ENCODE data around the gene CLIP1. TPM values are rescaled to one million over a fixed set of nuclear protein-coding genes. Genes with fewer than 3 reads are reported as not detected.

Gene CLIP1
- total RNA-seq, 6 experiments from 2014 or later, result 35.4 to 63.4 (median 43.1) TPM

DNA sequence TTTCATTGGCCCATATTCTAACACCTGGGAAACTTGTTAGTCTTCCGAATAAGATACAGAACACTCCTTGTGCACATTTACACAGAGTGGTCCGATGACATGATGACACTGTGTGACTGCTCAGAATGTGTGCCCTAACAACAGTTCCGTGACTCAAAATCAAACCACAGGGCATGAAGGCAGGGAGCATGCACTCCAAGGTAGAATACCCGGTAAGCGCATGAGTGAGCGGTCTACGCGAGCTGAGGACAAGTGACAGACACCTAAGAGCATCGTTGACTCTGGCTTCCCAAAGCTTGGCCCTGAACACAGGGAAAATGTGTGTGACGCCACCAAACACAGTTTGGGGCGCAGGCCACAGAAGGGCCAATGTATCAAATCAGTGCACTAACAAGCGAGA is 18.6 kb downstream of the CLIP1 start:
- peaks cover 0 to 75% (median 11%) of the 10 kb centered on the region in 4 donors for H3K4me1 ChIP-seq
- TF ChIP-seq, protein P1, sequence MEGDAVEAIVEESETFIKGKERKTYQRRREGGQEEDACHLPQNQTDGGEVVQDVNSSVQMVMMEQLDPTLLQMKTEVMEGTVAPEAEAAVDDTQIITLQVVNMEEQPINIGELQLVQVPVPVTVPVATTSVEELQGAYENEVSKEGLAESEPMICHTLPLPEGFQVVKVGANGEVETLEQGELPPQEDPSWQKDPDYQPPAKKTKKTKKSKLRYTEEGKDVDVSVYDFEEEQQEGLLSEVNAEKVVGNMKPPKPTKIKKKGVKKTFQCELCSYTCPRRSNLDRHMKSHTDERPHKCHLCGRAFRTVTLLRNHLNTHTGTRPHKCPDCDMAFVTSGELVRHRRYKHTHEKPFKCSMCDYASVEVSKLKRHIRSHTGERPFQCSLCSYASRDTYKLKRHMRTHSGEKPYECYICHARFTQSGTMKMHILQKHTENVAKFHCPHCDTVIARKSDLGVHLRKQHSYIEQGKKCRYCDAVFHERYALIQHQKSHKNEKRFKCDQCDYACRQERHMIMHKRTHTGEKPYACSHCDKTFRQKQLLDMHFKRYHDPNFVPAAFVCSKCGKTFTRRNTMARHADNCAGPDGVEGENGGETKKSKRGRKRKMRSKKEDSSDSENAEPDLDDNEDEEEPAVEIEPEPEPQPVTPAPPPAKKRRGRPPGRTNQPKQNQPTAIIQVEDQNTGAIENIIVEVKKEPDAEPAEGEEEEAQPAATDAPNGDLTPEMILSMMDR (IDR thresholded peaks at IDR 0.05), result no peak
- no peak for TF ChIP-seq POLR2A (IDR thresholded peaks at IDR 0.05)
- no peaks in the 10 kb centered on the region for H3K27me3 ChIP-seq
- H3K27ac ChIP-seq, result peak overlapping the region in 1 of 3 donors; percentile 8
- ATAC-seq (no peak), DNase-seq (no peak)
- intact Hi-C loops (cut with DNase I), result no loop called here
- no peak overlapping the region for H3K4me3 ChIP-seq
- no peaks in the 10 kb centered on the region for H3K9me3 ChIP-seq
- no peaks in the 10 kb centered on the region for H3K36me3 ChIP-seq
- WGBS (ENCODE audit: insufficient coverage, low coverage, low lambda C conversion rate, missing lambda C conversion rate), result 81% methylated on average over 9 of the region's 12 CpGs

DNA sequence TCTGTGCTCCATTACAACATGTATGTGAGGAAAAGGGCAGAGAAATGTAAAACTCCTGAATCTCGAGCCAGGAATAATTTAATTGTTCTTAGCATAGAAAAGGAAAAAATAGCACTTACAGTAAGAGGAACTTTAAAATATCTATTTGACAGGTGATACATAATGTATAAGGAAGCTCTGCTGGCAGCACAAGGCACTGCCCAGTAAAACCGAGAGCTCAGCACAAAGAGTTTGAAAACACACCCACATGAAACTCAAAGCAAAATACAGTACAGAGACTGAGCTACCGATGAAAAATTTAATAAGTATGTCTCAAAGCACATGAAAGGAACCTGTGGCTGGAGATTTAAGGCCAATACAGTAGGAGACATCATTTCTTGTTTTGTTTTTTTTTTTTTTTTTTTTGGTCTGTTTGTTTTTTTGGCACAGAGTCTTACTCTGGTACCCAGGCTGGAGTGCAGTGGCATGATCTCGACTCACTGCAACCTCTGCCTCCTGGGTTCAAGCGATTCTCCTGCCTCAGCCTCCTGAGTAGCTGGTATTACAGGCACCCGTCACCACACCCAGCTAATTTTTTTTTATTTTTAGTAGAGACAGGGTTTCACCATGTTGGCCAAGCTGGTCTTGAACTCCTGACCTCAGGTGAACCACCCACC is 19.2 kb downstream of the CLIP1 start:
- no peaks in the 10 kb centered on the region for H3K27me3 ChIP-seq
- H3K4me3 ChIP-seq, result no peak overlapping the region
- TF ChIP-seq POLR2A (IDR thresholded peaks at IDR 0.05), result no peak
- TF ChIP-seq, protein P1 (IDR thresholded peaks at IDR 0.05), result no peak
- ATAC-seq, result no peak
- H3K27ac ChIP-seq, result peak overlapping the region in 1 of 3 donors; percentile 8
- DNase-seq, result no peak
- 34% methylated on average over 6 of the region's 6 CpGs for WGBS (ENCODE audit: insufficient coverage, low coverage, low lambda C conversion rate, missing lambda C conversion rate)
- no peaks in the 10 kb centered on the region for H3K9me3 ChIP-seq
- intact Hi-C loops (cut with DNase I), result no loop called here
- no peaks in the 10 kb centered on the region for H3K36me3 ChIP-seq
- H3K4me1 ChIP-seq, result peaks cover 0 to 74% (median 11%) of the 10 kb centered on the region in 4 donors

DNA sequence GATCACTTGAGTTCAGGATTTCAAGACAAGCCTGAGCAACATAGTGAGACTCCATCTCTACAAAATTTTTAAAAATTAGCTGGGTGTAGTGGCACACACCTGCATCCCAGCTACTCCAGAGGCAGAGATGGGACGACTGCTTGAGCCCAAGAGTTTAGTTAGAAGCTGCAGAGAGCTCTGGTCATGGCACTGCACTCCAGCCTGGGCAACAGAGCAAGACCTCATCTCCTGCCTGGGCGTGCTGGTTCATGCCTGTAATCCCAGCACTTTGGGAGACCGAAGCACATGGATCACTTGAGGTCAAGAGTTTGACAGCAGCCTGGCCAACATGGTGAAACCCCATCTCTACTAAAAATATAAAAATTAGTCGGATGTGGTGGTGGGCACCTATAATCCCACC is 20.2 kb downstream of the CLIP1 start:
- Histone ChIP-seq H3K27me3 (no peaks in the 10 kb centered on the region), H3K27ac (no peak overlapping the region), H3K9me3 (no peaks in the 10 kb centered on the region), H3K4me1 (peaks cover 0 to 66% (median 8%) of the 10 kb centered on the region in 4 donors), H3K36me3 (no peaks in the 10 kb centered on the region), H3K4me3 (no peak overlapping the region)
- intact Hi-C loops (cut with DNase I), result no loop called here
- DNase-seq (no peak), ATAC-seq (no peak)
- 70% methylated on average over 4 of the region's 4 CpGs for WGBS (ENCODE audit: insufficient coverage, low coverage, low lambda C conversion rate, missing lambda C conversion rate)
- TF ChIP-seq POLR2A (IDR thresholded peaks at IDR 0.05), result no peak
- TF ChIP-seq, protein P1 (IDR thresholded peaks at IDR 0.05), result no peak

DNA sequence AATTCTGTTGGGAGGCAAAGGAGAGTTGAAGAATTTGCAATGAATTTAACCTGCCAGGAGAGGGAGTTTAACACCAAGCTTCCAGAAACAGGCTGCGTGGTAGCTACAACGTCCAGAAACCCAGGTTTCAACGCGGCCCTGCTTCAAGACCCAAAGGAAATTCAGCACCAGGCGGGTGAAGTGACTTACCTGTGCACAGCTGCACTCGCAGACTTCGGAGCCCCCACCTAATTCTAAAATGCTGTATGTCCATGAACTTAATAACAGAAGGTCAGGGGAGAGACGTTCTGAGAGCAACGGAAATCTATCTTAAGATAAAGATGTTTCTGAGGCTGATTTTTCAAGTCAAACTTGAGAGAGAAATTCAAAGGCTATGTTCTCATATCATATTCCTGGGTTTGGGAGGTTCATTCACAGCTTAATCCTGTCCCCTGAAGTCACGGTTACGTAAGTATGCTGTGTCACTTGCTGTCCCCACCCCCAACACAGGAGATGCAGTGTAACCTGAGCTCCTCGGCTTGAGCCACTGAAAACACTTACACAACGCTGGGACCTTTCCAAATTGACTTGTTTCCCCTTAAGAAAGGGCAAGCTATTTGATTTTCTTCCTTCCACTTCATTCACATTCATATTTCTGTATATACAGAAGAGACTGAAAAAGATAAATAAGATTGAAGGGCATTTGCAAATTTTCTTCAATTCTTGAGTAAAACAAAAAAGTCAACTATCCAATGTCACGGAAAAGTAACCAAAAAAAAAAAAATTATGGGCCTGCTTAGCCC is 22.7 kb downstream of the CLIP1 start:
- no peak for TF ChIP-seq POLR2A (IDR thresholded peaks at IDR 0.05)
- TF ChIP-seq, protein P1 (IDR thresholded peaks at IDR 0.05), result peak; percentile 63 to 79 (median 72)
- peak; percentile 82 to 89 (median 82) for ATAC-seq
- peak overlapping the region; percentile 84 to 97 (median 88) for H3K27ac ChIP-seq
- intact Hi-C loops (cut with DNase I), result no loop called here
- under 1% methylated on average over 14 of the region's 14 CpGs for WGBS (ENCODE audit: insufficient coverage, low coverage, low lambda C conversion rate, missing lambda C conversion rate)
- H3K9me3 ChIP-seq, result no peaks in the 10 kb centered on the region
- DNase-seq, result peak; percentile 60 to 87 (median 84)
- peak overlapping the region in 2 of 3 donors; percentile 14 to 40 for H3K4me3 ChIP-seq
- H3K36me3 ChIP-seq, result no peaks in the 10 kb centered on the region
- no peaks in the 10 kb centered on the region for H3K27me3 ChIP-seq
- peaks cover 0 to 56% (median 6%) of the 10 kb centered on the region in 4 donors for H3K4me1 ChIP-seq
